Endothelial cell of umbilical vein (primary cell): ENCODE measurements around the gene SDHB. TPM values are rescaled to one million over a fixed set of nuclear protein-coding genes. Genes with fewer than 3 reads are reported as not detected.

Source experiments
- BruUV-seq: library from RNA; stranded (reverse); fragments of 400-500 nt; replicated peaks from 2 replicates; lab custom pipeline; 2021; lab: Mats Ljungman, UMichigan
- CTCF ChIA-PET: fragments of 300-600, 350-600 bp; sonication (Branson Sonifier 250); formaldehyde crosslinking; loops from one replicate; lab custom pipeline; 2021; ENCODE audit warnings: antibody characterized with exemption, inconsistent platforms; lab: Charles Lee
- POLR2A ChIA-PET: fragments of 300-600, 350-600 bp; sonication (Branson Sonifier 250); formaldehyde crosslinking; loops from one replicate; lab custom pipeline; 2021; ENCODE audit warnings: antibody characterized with exemption, inconsistent platforms; lab: Charles Lee
- DNase-seq: peaks from one replicate; pipeline ENCODE4 v3.0.0-alpha.2; 2011; ENCODE audit warnings: low read depth, low spot score
- FAIRE-seq: peaks from 2 replicates; lab custom pipeline; 2011; peaks lifted over from hg19 to GRCh38; lab: Jason Lieb, UNC
- H2AFZ ChIP-seq: 2 replicates; pipeline ENCODE4 v1.6.0; 2012; ENCODE audit warnings: low read depth, low read length, control low read depth, inconsistent platforms
- H3K27ac ChIP-seq: 2 replicates; pipeline ENCODE4 v1.5.1; 2011; ENCODE audit warnings: low read depth, mild to moderate bottlenecking, control low read depth, low read length, moderate library complexity; ENCODE audit not compliant: insufficient read depth
- H3K27me3 ChIP-seq, 2 experiments: 2 replicates each; pipeline versions ENCODE4 v1.6.0 to v1.6.1; 2011; ENCODE audit warnings: low read length in 2 of 2, mixed read lengths in 1 of 2; ENCODE audit not compliant: control insufficient read depth in 2 of 2, insufficient read depth in 2 of 2
- H3K36me3 ChIP-seq, 2 experiments: 2 replicates in 1 of 2; 3 replicates in 1 of 2; pipeline ENCODE4 v1.5.1; 2011; ENCODE audit warnings: low read length in 2 of 2, mild to moderate bottlenecking in 1 of 2, moderate library complexity in 1 of 2; ENCODE audit not compliant: control insufficient read depth in 2 of 2, insufficient read depth in 2 of 2; ENCODE audit errors: extremely low read depth in 1 of 2
- H3K4me1 ChIP-seq: 3 replicates; pipeline ENCODE4 v1.5.1; 2011; ENCODE audit warnings: mild to moderate bottlenecking, low read length; ENCODE audit not compliant: control insufficient read depth, insufficient read depth; ENCODE audit errors: extremely low read depth
- H3K4me2 ChIP-seq: 2 replicates; pipeline ENCODE4 v1.6.1; 2011; ENCODE audit warnings: low read length, control low read depth, mixed read lengths; ENCODE audit not compliant: insufficient read depth
- H3K4me3 ChIP-seq, 3 experiments: fragments of 200-600 bp in 1 of 3; sonication (generic), shearing (Covaris generic) in 1 of 3; replicated peaks in 1 of 3; 2 replicates each; pipeline ENCODE4 v1.5.1; 2011 to 2016; ENCODE audit warnings: control low read depth in 3 of 3, low read length in 3 of 3, mild to moderate bottlenecking in 2 of 3, inconsistent platforms in 1 of 3, low read depth in 1 of 3, moderate library complexity in 1 of 3; ENCODE audit not compliant: insufficient read depth in 1 of 3
- H3K79me2 ChIP-seq: 2 replicates; pipeline ENCODE4 v1.6.0; 2012; ENCODE audit warnings: low read length, inconsistent platforms; ENCODE audit not compliant: control insufficient read depth, insufficient read depth
- H3K9ac ChIP-seq: replicated peaks from 2 replicates; pipeline ENCODE3; 2011; ENCODE audit warnings: low read length, control low read depth; ENCODE audit not compliant: insufficient read depth; ENCODE audit errors: extremely low read depth
- H3K9me1 ChIP-seq: replicated peaks from 3 replicates; pipeline ENCODE4 v1.6.0; 2011; ENCODE audit warnings: mild to moderate bottlenecking, low read length; ENCODE audit not compliant: control insufficient read depth, insufficient read depth; ENCODE audit errors: extremely low read depth
- H3K9me3 ChIP-seq: replicated peaks from 2 replicates; pipeline ENCODE4 v1.5.1; 2012; ENCODE audit warnings: low read length, inconsistent platforms; ENCODE audit not compliant: control insufficient read depth, insufficient read depth
- H4K20me1 ChIP-seq: replicated peaks from 2 replicates; pipeline ENCODE3; 2011; ENCODE audit warnings: mild to moderate bottlenecking, low read length; ENCODE audit not compliant: control insufficient read depth, insufficient read depth; ENCODE audit errors: extremely low read depth
- EZH2 ChIP-seq: IDR thresholded peaks from 2 replicates; pipeline ENCODE4 v1.6.1; 2012; ENCODE audit warnings: borderline replicate concordance, low read depth, mild to moderate bottlenecking, moderate library complexity, low read length, inconsistent platforms; ENCODE audit not compliant: severe bottlenecking
- FOS ChIP-seq: IDR thresholded peaks from 2 replicates; pipeline ENCODE4 v1.6.1; 2011; ENCODE audit warnings: mild to moderate bottlenecking, low read length, moderate library complexity, borderline replicate concordance; ENCODE audit not compliant: insufficient read depth
- GATA2 ChIP-seq: IDR thresholded peaks from 2 replicates; pipeline ENCODE4 v1.7.0; 2011; ENCODE audit warnings: low read depth, mild to moderate bottlenecking, moderate library complexity, mixed read lengths, low read length; ENCODE audit not compliant: insufficient read length, insufficient read depth
- JUN ChIP-seq: IDR thresholded peaks from 2 replicates; pipeline ENCODE4 v1.6.1; 2011; ENCODE audit warnings: borderline replicate concordance, low read depth; ENCODE audit not compliant: insufficient read length, insufficient read depth
- MYC ChIP-seq: IDR thresholded peaks from one replicate; pipeline ENCODE4 v1.6.1; 2011; ENCODE audit warnings: mild to moderate bottlenecking, low read depth, low read length
- POLR2A ChIP-seq: IDR thresholded peaks from 2 replicates; pipeline ENCODE4 v1.6.1; 2012; ENCODE audit warnings: low read depth, mild to moderate bottlenecking, control low read depth, low read length
- POLR2AphosphoS5 ChIP-seq: IDR thresholded peaks from 2 replicates; pipeline ENCODE4 v1.6.1; 2012; ENCODE audit warnings: low read depth, mild to moderate bottlenecking, control low read depth, low read length, moderate library complexity; ENCODE audit not compliant: insufficient read depth
- dilution Hi-C: fragments of 300-500 bp; cut with MboI; formaldehyde crosslinking; loops from one replicate; pipeline ENCODE4 v1.15.0; 2019; ENCODE audit warnings: low sequenced_read_pairs; ENCODE audit not compliant: extremely low pct_ligation_motif_present
- intact Hi-C: fragments of 100-400 bp; cut with micrococcal nuclease; formaldehyde crosslinking; loops from one replicate; pipeline ENCODE4 v1.10.0; 2022
- polyA plus RNA-seq, 4 experiments: library from polyadenylated mRNA; depleted of rRNA in 3 of 4; stranded (reverse) in 3 of 4; unstranded in 1 of 4; fragments of >200 nt; gene quantifications; 2 replicates each; pipeline versions ENCODE4 v1.2.1 to v1.2.3, GENCODE V29; 2011 to 2012; ENCODE audit warnings: missing spikeins in 1 of 4
- total RNA-seq: library from RNA; stranded (reverse); gene quantifications from 2 replicates; pipeline ENCODE4 v1.2.3, GENCODE V29; 2021
- TF ChIP-seq, protein P1 (sequence below): IDR thresholded peaks from 2 replicates; pipeline ENCODE4 v1.6.1; 2011; ENCODE audit not compliant: insufficient read depth, insufficient read length
- TF ChIP-seq, protein P2 (sequence below), 2 donors: IDR thresholded peaks; 1 replicate in 1 of 2; 2 replicates in 1 of 2; pipeline ENCODE4 v1.5.1; 2011; ENCODE audit warnings: low read length in 2 of 2, mild to moderate bottlenecking in 2 of 2, moderate library complexity in 2 of 2, control low read depth in 1 of 2, inconsistent platforms in 1 of 2, low read depth in 1 of 2; ENCODE audit not compliant: insufficient read depth in 1 of 2; ENCODE audit errors: extremely low read depth in 1 of 2

The SDHB gene
- total and polyA plus RNA-seq, 2 donors (not counting 3 experiments of a cell fraction or from before 2014, with no cell fraction given) = 96.2 to 98.1 TPM

DNA sequence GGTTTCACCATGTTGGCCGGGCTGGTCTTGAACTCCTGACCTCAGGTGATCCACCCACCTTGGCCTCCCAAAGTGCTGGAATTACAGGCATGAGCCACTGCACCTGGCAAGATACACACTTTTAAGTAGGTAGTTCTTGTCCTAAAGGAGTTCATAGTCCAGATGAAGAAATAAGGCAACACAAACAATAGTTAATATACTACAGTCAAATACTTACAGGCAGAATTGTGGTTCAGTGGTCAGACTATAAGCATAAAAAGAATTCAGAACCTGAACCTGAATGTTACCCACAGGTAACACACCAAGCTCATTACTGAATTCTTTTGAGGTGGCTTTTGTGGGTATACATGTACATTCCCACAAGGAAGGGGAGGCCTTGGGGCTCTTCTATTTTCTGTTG, 1.8 kb downstream of the SDHB start:
- no peak for FAIRE-seq
- no peak for DNase-seq
- dilution Hi-C loops (no loop called here), intact Hi-C loops (loop anchor here (5.0 to 10.0 kb wide), 2 partner anchors 140 to 383 kb away; partner anchors contain the start of gene RCC2)
- ChIA-PET POLR2A (no interaction called here), CTCF (interaction anchor here (0.6 to 1.2 kb wide), 2 partner anchors 100 to 134 kb away, joined by 3 to 4 read pairs; no protein-coding TSS in a partner anchor)
- no TSS peak for BruUV-seq
- Histone ChIP-seq H3K36me3 (peaks cover 0 to 7% of the 10 kb centered on the region in 2 experiments), H3K4me2 (no peak overlapping the region), H3K27ac (no peak overlapping the region), H3K4me1 (peaks cover 8% of the 10 kb centered on the region), H4K20me1 (no peaks in the 10 kb centered on the region), H3K27me3 (no peaks in the 10 kb centered on the region), H3K9ac (no peak overlapping the region), H3K4me3 (no peak overlapping the region), H3K79me2 (peaks cover 39% of the 10 kb centered on the region), H3K9me3 (no peaks in the 10 kb centered on the region), H2AFZ (no peak overlapping the region), H3K9me1 (no peaks in the 10 kb centered on the region)
- TF ChIP-seq, protein P1, sequence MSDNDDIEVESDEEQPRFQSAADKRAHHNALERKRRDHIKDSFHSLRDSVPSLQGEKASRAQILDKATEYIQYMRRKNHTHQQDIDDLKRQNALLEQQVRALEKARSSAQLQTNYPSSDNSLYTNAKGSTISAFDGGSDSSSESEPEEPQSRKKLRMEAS = no peak
- TF ChIP-seq FOS = no peak
- no peak for TF ChIP-seq JUN
- TF ChIP-seq MYC = no peak
- TF ChIP-seq GATA2 = no peak
- TF ChIP-seq, protein P2, sequence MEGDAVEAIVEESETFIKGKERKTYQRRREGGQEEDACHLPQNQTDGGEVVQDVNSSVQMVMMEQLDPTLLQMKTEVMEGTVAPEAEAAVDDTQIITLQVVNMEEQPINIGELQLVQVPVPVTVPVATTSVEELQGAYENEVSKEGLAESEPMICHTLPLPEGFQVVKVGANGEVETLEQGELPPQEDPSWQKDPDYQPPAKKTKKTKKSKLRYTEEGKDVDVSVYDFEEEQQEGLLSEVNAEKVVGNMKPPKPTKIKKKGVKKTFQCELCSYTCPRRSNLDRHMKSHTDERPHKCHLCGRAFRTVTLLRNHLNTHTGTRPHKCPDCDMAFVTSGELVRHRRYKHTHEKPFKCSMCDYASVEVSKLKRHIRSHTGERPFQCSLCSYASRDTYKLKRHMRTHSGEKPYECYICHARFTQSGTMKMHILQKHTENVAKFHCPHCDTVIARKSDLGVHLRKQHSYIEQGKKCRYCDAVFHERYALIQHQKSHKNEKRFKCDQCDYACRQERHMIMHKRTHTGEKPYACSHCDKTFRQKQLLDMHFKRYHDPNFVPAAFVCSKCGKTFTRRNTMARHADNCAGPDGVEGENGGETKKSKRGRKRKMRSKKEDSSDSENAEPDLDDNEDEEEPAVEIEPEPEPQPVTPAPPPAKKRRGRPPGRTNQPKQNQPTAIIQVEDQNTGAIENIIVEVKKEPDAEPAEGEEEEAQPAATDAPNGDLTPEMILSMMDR (IDR thresholded peaks at IDR 0.05; ENCODE audit: extremely low read depth in 1 of 2, insufficient read depth in 1 of 2, low read depth in 1 of 2, low read length in 2 of 2) = no peak
- no peak for TF ChIP-seq POLR2A
- no peak for TF ChIP-seq EZH2
- TF ChIP-seq POLR2AphosphoS5 = no peak
